GM19193 (cell line): Measurements from ENCODE around the gene TNIP2.

Experiments
- POLR2A ChIP-seq: IDR thresholded peaks from 4 replicates; pipeline ENCODE4 v1.6.1; 2011; ENCODE audit not compliant: insufficient read depth, insufficient read length; ENCODE audit errors: extremely low read depth

Gene TNIP2

DNA sequence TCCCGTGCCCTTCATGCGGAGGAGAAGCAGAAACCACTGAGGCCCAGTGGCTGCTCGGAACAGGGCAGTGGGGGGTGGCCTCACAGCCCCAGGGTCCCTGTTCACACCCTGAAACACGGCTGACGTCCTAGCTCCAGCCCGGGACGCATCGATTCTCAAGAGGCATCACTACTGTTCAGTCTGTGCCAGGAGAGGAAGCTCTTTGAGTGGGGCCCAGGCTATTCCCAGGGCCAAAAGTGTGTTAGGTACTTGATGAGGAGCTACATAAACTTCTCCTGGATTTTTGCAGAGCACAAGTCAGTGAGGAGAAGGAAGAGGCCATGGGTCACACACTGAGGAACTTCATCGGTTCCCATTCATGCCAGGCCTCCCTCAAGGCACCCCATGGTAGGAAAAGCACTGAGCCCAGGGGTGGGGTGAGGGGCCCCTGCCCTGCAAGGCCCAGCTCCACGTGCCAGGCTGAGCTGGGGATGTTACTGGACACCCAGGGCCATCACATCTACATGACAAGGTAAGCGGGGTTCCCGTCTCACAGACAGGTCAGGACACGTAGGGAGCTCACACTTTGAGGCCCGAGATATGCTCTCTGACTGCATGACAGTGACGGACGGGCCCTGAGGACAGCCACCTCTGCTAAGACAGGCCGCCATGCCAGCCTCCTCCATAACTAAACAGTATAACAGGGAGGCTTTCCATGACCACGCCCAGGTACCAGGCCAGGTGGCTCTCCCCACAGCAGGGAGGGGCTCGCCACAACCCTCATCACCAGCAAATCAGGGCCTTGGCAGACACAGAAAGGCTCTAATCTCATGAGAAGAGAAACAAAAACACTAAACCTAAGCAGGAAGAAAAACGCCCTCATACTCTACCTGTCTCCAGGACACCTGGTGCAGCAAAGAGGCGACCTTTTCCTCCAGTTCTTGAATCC is 12.4 kb downstream of the TNIP2 start:
- TF ChIP-seq POLR2A, result no peak

DNA sequence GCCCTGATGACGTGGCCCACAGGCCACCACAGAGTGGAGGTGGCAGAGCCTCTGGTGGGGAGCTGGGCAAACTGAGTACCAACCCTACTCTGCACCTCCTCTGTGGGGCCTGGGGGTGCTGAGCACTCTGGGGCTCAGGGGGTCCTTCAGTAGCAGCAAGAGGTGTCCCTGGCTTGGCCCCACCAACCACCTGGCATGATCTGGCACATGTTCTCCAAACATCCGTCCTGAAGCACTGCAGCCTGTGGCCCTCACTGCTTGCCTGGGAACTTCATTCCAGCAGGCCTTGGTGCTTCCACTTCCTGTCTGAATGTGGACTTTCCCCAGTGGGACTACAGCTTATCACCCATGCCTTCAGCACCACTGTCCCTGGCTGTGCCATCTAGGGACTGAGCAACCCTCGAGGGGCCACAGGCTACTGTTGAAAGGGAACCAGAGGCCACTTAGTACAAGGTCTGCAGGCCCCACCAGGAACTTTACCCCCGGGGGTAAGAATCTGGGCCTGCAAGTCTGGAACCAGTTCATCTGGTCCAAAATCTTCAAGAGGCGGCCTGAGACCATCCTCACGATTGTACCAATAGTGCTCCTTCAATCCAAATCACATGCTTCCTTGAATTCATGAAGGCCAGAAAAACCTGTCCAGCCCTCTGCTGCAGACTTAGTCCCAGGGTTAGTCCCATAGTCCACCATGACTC is 13.2 kb downstream of the TNIP2 start:
- TF ChIP-seq POLR2A, result no peak

- no peak for TF ChIP-seq POLR2A
Observed at GRCh38 chr4:2742081-2742822, 13.9 kb downstream of the TNIP2 start.

GRCh38 chr4:2741626-2742025 is 14.5 kb downstream of the TNIP2 start:
- no peak for TF ChIP-seq POLR2A

GRCh38 chr4:2735869-2736268 is 20.3 kb downstream of the TNIP2 start:
- TF ChIP-seq POLR2A, result no peak

- TF ChIP-seq POLR2A, result no peak
Observed at GRCh38 chr4:2734612-2735011, 21.5 kb downstream of the TNIP2 start.

- TF ChIP-seq POLR2A, result no peak
Observed at GRCh38 chr4:2733844-2734574, 22.1 kb downstream of the TNIP2 start.

GRCh38 chr4:2733001-2733843 is 22.9 kb downstream of the TNIP2 start:
- TF ChIP-seq POLR2A, result no peak

DNA sequence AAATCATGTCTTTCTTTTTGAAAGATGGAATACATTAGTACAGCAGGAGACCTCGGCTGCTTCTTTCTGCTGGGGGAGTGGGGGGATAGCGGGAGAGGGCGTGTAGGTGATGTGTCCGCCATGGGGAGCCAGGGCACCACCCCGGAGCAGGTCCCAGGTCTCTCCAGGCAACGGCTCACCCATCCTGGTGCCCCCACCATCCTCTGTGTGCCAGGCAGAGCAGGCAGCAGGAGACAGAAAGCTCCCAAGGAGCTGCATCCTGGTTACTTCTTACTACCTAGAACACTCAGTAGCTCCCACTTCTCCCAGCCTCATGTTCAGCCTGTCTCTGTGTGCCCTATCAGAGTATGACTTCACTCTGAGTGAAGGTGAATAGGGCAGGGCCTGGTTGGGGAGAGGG is 23.6 kb downstream of the TNIP2 start:
- TF ChIP-seq POLR2A, result no peak

- no peak for TF ChIP-seq POLR2A
Observed at GRCh38 chr4:2731907-2732317, 24.2 kb downstream of the TNIP2 start.

GRCh38 chr4:2729533-2729875 is 26.6 kb downstream of the TNIP2 start:
- TF ChIP-seq POLR2A, result no peak

- no peak for TF ChIP-seq POLR2A
Observed at GRCh38 chr4:2728806-2729532, 27.2 kb downstream of the TNIP2 start.

DNA sequence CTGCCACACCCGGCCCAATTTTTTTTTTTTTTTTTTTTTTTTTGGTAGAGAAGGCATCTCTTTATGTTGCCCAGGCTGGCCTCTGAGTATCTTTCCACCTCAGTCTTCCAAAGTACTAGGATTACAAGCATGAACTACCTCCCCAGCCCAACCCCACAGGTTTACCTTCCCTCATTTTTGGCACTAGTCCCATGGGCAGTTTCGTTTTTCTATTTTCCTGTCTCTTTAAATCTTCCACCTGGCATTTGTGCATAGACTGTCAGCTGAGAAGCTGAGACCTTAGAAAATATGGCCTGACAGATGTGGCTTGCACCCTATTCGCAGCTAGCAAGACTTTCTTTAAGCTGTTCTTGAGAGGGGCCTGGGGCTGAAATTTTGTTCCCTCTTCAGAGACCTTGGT is 27.9 kb downstream of the TNIP2 start:
- no peak for TF ChIP-seq POLR2A
